ENCODE data around the gene FBXW5. TPM values are rescaled to one million over a fixed set of nuclear protein-coding genes. Genes with fewer than 3 reads are reported as not detected.

FBXW5 gene
- total RNA-seq, 1 experiment from 2014 or later: 101 TPM

DNA sequence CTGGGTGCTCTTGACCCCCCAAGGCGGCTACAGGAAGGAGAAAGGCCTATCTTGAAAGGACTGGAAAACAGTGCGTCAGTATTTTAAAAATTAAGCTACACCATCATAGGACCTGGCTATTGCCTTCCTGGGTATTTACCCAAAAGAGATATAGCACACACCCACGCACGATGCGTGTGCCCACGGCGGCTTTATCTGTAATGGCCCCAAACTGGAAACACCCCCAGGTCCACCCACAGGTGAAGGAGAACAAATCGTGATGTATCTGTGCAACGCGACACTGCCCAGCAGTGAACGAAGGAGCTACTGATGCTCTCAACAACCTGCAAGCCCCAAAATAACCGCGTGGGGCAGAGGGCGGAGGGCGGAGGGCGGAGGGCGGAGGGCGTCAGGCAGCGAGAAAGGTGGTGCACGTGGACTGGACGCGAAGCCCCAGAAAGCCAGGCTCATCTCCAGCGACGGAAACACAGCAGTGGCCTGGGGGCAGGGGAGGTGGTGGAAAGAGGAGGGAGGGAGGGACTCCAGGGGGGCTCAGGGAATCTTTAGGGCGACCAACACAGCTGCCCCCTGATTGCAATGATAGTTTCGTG is 20.4 kb upstream of the FBXW5 start:
- TF ChIP-seq EZH2 (IDR thresholded peaks at IDR 0.05; ENCODE audit: low read depth): no peak
- TF ChIP-seq, protein P1, sequence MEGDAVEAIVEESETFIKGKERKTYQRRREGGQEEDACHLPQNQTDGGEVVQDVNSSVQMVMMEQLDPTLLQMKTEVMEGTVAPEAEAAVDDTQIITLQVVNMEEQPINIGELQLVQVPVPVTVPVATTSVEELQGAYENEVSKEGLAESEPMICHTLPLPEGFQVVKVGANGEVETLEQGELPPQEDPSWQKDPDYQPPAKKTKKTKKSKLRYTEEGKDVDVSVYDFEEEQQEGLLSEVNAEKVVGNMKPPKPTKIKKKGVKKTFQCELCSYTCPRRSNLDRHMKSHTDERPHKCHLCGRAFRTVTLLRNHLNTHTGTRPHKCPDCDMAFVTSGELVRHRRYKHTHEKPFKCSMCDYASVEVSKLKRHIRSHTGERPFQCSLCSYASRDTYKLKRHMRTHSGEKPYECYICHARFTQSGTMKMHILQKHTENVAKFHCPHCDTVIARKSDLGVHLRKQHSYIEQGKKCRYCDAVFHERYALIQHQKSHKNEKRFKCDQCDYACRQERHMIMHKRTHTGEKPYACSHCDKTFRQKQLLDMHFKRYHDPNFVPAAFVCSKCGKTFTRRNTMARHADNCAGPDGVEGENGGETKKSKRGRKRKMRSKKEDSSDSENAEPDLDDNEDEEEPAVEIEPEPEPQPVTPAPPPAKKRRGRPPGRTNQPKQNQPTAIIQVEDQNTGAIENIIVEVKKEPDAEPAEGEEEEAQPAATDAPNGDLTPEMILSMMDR (conservative IDR thresholded peaks at IDR 0.05): no peak
- H3K27ac ChIP-seq: no peak overlapping the region
- peaks cover 10% of the 10 kb centered on the region for H3K4me1 ChIP-seq (replicated peaks; ENCODE audit: insufficient read depth)
- H3K9me3 ChIP-seq (ENCODE audit: insufficient read depth, low read depth): no peaks in the 10 kb centered on the region
- H3K4me2 ChIP-seq: peak overlapping the region; percentile 65
- no peaks in the 10 kb centered on the region for H3K79me2 ChIP-seq (ENCODE audit: low read depth)
- H3K27me3 ChIP-seq (ENCODE audit: insufficient read depth, low read depth): no peaks in the 10 kb centered on the region
- no peak overlapping the region; the same call in 1 of the 2 replicates for H3K4me3 ChIP-seq
- CTCF ChIA-PET: no interaction called here
- H3F3A ChIP-seq (ENCODE audit: insufficient read depth, low read depth): peaks cover 8% of the 10 kb centered on the region; the same call in 1 of the 2 replicates
- POLR2A ChIA-PET (ENCODE audit: unreplicated experiment): interaction anchor here (1.0 kb wide), 1 partner anchor 11 kb away, joined by 3 read pairs; no protein-coding TSS in a partner anchor
- no peaks in the 10 kb centered on the region for H3K36me3 ChIP-seq (ENCODE audit: low read depth)
- H3K9me2 ChIP-seq (ENCODE audit: insufficient read depth): no peaks in the 10 kb centered on the region
- DNase-seq: no peak
- intact Hi-C loops (cut with micrococcal nuclease; ENCODE audit: unreplicated experiment): no loop called here
- BruUV-seq (replicated peaks): no TSS peak
- H2AFZ ChIP-seq: no peak overlapping the region
- no peaks in the 10 kb centered on the region for H4K20me1 ChIP-seq (ENCODE audit: insufficient read depth)

- peaks cover 8% of the 10 kb centered on the region; the same call in 1 of the 2 replicates for H3F3A ChIP-seq (ENCODE audit: insufficient read depth, low read depth)
- no peak overlapping the region for H2AFZ ChIP-seq
- no peaks in the 10 kb centered on the region for H3K79me2 ChIP-seq (ENCODE audit: low read depth)
- H3K9me3 ChIP-seq (ENCODE audit: insufficient read depth, low read depth): no peaks in the 10 kb centered on the region
- no peak overlapping the region; the same call in 1 of the 2 replicates for H3K4me3 ChIP-seq
- H4K20me1 ChIP-seq (ENCODE audit: insufficient read depth): no peaks in the 10 kb centered on the region
- ChIA-PET CTCF (no interaction called here), POLR2A (ENCODE audit: unreplicated experiment) (interaction anchor here (1.0 kb wide), 1 partner anchor 10 kb away, joined by 3 read pairs; no protein-coding TSS in a partner anchor)
- peaks cover 10% of the 10 kb centered on the region for H3K4me1 ChIP-seq (replicated peaks; ENCODE audit: insufficient read depth)
- intact Hi-C loops (cut with micrococcal nuclease; ENCODE audit: unreplicated experiment): no loop called here
- peak; percentile 38 to 68 for DNase-seq
- no TSS peak for BruUV-seq (replicated peaks)
- no peaks in the 10 kb centered on the region for H3K9me2 ChIP-seq (ENCODE audit: insufficient read depth)
- H3K36me3 ChIP-seq (ENCODE audit: low read depth): no peaks in the 10 kb centered on the region
- H3K27me3 ChIP-seq (ENCODE audit: insufficient read depth, low read depth): no peaks in the 10 kb centered on the region
- no peak overlapping the region for H3K27ac ChIP-seq
- peak overlapping the region; percentile 65 for H3K4me2 ChIP-seq
- TF ChIP-seq, protein P1 (conservative IDR thresholded peaks at IDR 0.05): no peak
- TF ChIP-seq EZH2 (IDR thresholded peaks at IDR 0.05; ENCODE audit: low read depth): no peak
Observed at GRCh38 chr9:136964171-136964689, 19.7 kb upstream of the FBXW5 start.

DNA sequence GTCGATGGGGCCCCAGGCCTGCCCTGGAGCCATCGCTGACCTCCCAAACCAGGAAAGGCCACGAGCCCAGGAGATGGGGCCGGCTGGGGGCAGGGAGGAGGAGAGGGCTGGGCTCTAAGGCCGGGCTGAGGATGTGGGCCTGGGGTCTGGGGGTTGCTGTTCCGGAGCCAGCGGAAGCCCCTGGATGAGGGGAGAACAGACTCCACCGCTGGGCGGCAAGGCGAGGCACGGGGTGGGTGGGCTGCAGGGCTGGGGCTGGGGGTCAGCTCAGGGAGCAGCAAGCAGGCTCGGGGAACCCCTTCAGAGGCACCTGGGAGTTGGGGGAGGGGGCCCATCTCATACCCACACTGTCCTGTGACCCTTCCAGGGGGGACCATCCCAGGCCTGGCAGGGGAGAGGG is 19.2 kb upstream of the FBXW5 start:
- H2AFZ ChIP-seq: no peak overlapping the region
- H3K4me3 ChIP-seq: no peak overlapping the region
- no peak for DNase-seq
- intact Hi-C loops (cut with micrococcal nuclease; ENCODE audit: unreplicated experiment): no loop called here
- no peak overlapping the region for H3K4me2 ChIP-seq
- no peaks in the 10 kb centered on the region for H4K20me1 ChIP-seq (ENCODE audit: insufficient read depth)
- CTCF ChIA-PET: interaction anchor here (0.5 kb wide), 1 partner anchor 57 kb away, joined by 3 read pairs; no protein-coding TSS in a partner anchor
- BruUV-seq (replicated peaks): no TSS peak
- H3K9me3 ChIP-seq (ENCODE audit: insufficient read depth, low read depth): no peaks in the 10 kb centered on the region
- POLR2A ChIA-PET (ENCODE audit: unreplicated experiment): no interaction called here
- H3K9me2 ChIP-seq (ENCODE audit: insufficient read depth): no peaks in the 10 kb centered on the region
- H3K4me1 ChIP-seq (replicated peaks; ENCODE audit: insufficient read depth): peaks cover 10% of the 10 kb centered on the region
- no peak overlapping the region for H3K27ac ChIP-seq
- H3K36me3 ChIP-seq (ENCODE audit: low read depth): no peaks in the 10 kb centered on the region
- H3K27me3 ChIP-seq (ENCODE audit: insufficient read depth, low read depth): no peaks in the 10 kb centered on the region
- H3F3A ChIP-seq (ENCODE audit: insufficient read depth, low read depth): peaks cover 8% of the 10 kb centered on the region; the same call in 1 of the 2 replicates
- TF ChIP-seq EZH2 (IDR thresholded peaks at IDR 0.05; ENCODE audit: low read depth): no peak
- TF ChIP-seq, protein P1 (conservative IDR thresholded peaks at IDR 0.05): no peak
- H3K79me2 ChIP-seq (ENCODE audit: low read depth): no peaks in the 10 kb centered on the region

Data from PC-9 (cell line).